IMR-90 (cell line): ENCODE data around the gene DENND1C. TPM values are rescaled to one million over a fixed set of nuclear protein-coding genes. Genes with fewer than 3 reads are reported as not detected.

ENCODE experiments used
- ATAC-seq: fragments of 200-7000 bp; cut with Tn5 transposase; 2 replicates; pipeline ENCODE4 v1.9.1; 2020; ENCODE audit warnings: low read depth, mild to moderate bottlenecking, moderate library complexity
- BruUV-seq: library from RNA; stranded (reverse); fragments of 400-500 nt; replicated peaks from 2 replicates; lab custom pipeline; 2021; lab: Mats Ljungman, UMichigan
- CTCF ChIA-PET: fragments of 300-600 bp; formaldehyde crosslinking; extraction: SDS; loops from one replicate; lab custom pipeline; 2021; ENCODE audit warnings: antibody characterized with exemption; lab: Yijun Ruan, JAX
- POLR2A ChIA-PET: fragments of 300-600 bp; sonication (Branson Sonifier 250); formaldehyde crosslinking; loops from one replicate; lab custom pipeline; 2022; ENCODE audit warnings: antibody characterized with exemption; ENCODE audit not compliant: unreplicated experiment; lab: Charles Lee
- DNase-seq: peaks from one replicate; pipeline ENCODE4 v3.0.0; 2013
- H2AFZ ChIP-seq: replicated peaks from 2 replicates; pipeline ENCODE3; 2013; ENCODE audit warnings: low read length, mild to moderate bottlenecking; ENCODE audit not compliant: poor library complexity
- H2AK5ac ChIP-seq: 2 replicates; pipeline ENCODE4 v1.6.1; 2013; ENCODE audit warnings: low read depth, low read length, inconsistent platforms
- H2AK9ac ChIP-seq: replicated peaks from 2 replicates; pipeline ENCODE3; 2013; ENCODE audit warnings: mild to moderate bottlenecking, low read depth, low read length, moderate library complexity; ENCODE audit not compliant: poor library complexity
- H2BK120ac ChIP-seq: 2 replicates; pipeline ENCODE4 v1.6.1; 2013; ENCODE audit warnings: low read depth, low read length, inconsistent platforms
- H2BK15ac ChIP-seq: 3 replicates; pipeline ENCODE4 v1.6.1; 2013; ENCODE audit warnings: low read depth, low read length, inconsistent platforms
- H2BK20ac ChIP-seq: 2 replicates; pipeline ENCODE4 v1.6.1; 2013; ENCODE audit warnings: low read depth, mild to moderate bottlenecking, inconsistent platforms, low read length, moderate library complexity
- H2BK5ac ChIP-seq: 2 replicates; pipeline ENCODE4 v1.6.1; 2013; ENCODE audit warnings: mild to moderate bottlenecking, low read depth, low read length, inconsistent platforms; ENCODE audit not compliant: poor library complexity, severe bottlenecking
- H3K14ac ChIP-seq: replicated peaks from 2 replicates; pipeline ENCODE4 v1.6.1; 2013; ENCODE audit warnings: low read depth, low read length, inconsistent platforms
- H3K18ac ChIP-seq: 2 replicates; pipeline ENCODE4 v1.6.1; 2013; ENCODE audit warnings: low read depth, low read length, control low read depth
- H3K23ac ChIP-seq: 2 replicates; pipeline ENCODE4 v1.6.1; 2013; ENCODE audit warnings: low read depth, low read length, inconsistent platforms
- H3K27ac ChIP-seq: 2 replicates; pipeline ENCODE4 v1.5.1; 2013; ENCODE audit warnings: mild to moderate bottlenecking, control low read depth, low read length; ENCODE audit not compliant: insufficient read depth
- H3K27me3 ChIP-seq: 2 replicates; pipeline ENCODE4 v1.6.1; 2013; ENCODE audit warnings: low read length; ENCODE audit not compliant: control insufficient read depth, insufficient read depth
- H3K36me3 ChIP-seq: 2 replicates; pipeline ENCODE4 v1.6.1; 2013; ENCODE audit warnings: low read length, mixed read lengths; ENCODE audit not compliant: control insufficient read depth, insufficient read depth
- H3K4ac ChIP-seq: 2 replicates; pipeline ENCODE4 v1.6.1; 2013; ENCODE audit warnings: low read depth, low read length, inconsistent platforms
- H3K4me1 ChIP-seq: 2 replicates; pipeline ENCODE4 v1.6.1; 2013; ENCODE audit warnings: low read length, mixed read lengths; ENCODE audit not compliant: control insufficient read depth, insufficient read depth
- H3K4me2 ChIP-seq: 2 replicates; pipeline ENCODE4 v1.6.1; 2013; ENCODE audit warnings: low read depth, mild to moderate bottlenecking, control low read depth, low read length, moderate library complexity
- H3K4me3 ChIP-seq: 2 replicates; pipeline ENCODE4 v1.5.1; 2013; ENCODE audit warnings: low read depth, mild to moderate bottlenecking, control low read depth, low read length, moderate library complexity; ENCODE audit not compliant: insufficient read depth
- H3K56ac ChIP-seq: 2 replicates; pipeline ENCODE4 v1.6.1; 2013; ENCODE audit warnings: low read length, inconsistent platforms; ENCODE audit not compliant: insufficient read depth; ENCODE audit errors: extremely low read depth
- H3K79me1 ChIP-seq, 2 experiments: 2 replicates each; pipeline ENCODE4 v1.6.1; 2013; ENCODE audit warnings: low read length in 2 of 2, inconsistent platforms in 1 of 2, low read depth in 1 of 2
- H3K9ac ChIP-seq: 2 replicates; pipeline ENCODE4 v1.6.1; 2013; ENCODE audit warnings: low read depth, low read length, control low read depth
- H3K9me1 ChIP-seq: 2 replicates; pipeline ENCODE4 v1.6.1; 2013; ENCODE audit warnings: low read length, inconsistent platforms; ENCODE audit not compliant: insufficient read depth
- H3K9me3 ChIP-seq: 2 replicates; pipeline ENCODE4 v1.6.1; 2013; ENCODE audit warnings: low read length; ENCODE audit not compliant: control insufficient read depth, insufficient read depth
- H4K20me1 ChIP-seq: 2 replicates; pipeline ENCODE4 v1.6.1; 2013; ENCODE audit warnings: low read length, inconsistent platforms; ENCODE audit not compliant: insufficient read depth
- H4K5ac ChIP-seq: 2 replicates; pipeline ENCODE4 v1.6.1; 2013; ENCODE audit warnings: mild to moderate bottlenecking, low read depth, low read length, control low read depth
- H4K8ac ChIP-seq, 2 experiments: 2 replicates each; pipeline ENCODE4 v1.6.1; 2013; ENCODE audit warnings: low read depth in 2 of 2, low read length in 2 of 2, control low read depth in 1 of 2, inconsistent platforms in 1 of 2
- H4K91ac ChIP-seq: 2 replicates; pipeline ENCODE4 v1.6.1; 2013; ENCODE audit warnings: low read depth, low read length, inconsistent platforms; ENCODE audit not compliant: insufficient read depth
- BHLHE40 ChIP-seq: fragments of 150-350 bp; IDR thresholded peaks from 2 replicates; pipeline ENCODE4 v1.6.1; 2016; ENCODE audit warnings: mild to moderate bottlenecking, low read depth, low read length
- CHD1 ChIP-seq: IDR thresholded peaks from 2 replicates; pipeline ENCODE4 v1.6.1; 2012; ENCODE audit warnings: low read depth, low read length, improper control_type of control experiment
- CTCF ChIP-seq: conservative IDR thresholded peaks from 2 replicates; pipeline ENCODE4 v1.5.1; 2012; ENCODE audit warnings: mild to moderate bottlenecking, low read depth, low read length, improper control_type of control experiment
- ELK1 ChIP-seq: fragments of 150-350 bp; IDR thresholded peaks from 2 replicates; pipeline ENCODE4 v1.6.1; 2016; ENCODE audit warnings: low read depth, mild to moderate bottlenecking, low read length, moderate library complexity, borderline replicate concordance
- FOS ChIP-seq: fragments of 150-350 bp; IDR thresholded peaks from 2 replicates; pipeline ENCODE4 v1.6.1; 2016; ENCODE audit warnings: low read depth, low read length
- MAFK ChIP-seq: IDR thresholded peaks from 2 replicates; pipeline ENCODE4 v1.6.1; 2012; ENCODE audit warnings: low read depth, low read length, improper control_type of control experiment
- MAZ ChIP-seq: IDR thresholded peaks from 2 replicates; pipeline ENCODE4 v1.6.1; 2012; ENCODE audit warnings: low read depth, mild to moderate bottlenecking, low read length, improper control_type of control experiment, moderate library complexity, borderline replicate concordance
- MXI1 ChIP-seq: IDR thresholded peaks from 2 replicates; pipeline ENCODE4 v1.6.1; 2012; ENCODE audit warnings: low read depth, mild to moderate bottlenecking, low read length, moderate library complexity, borderline replicate concordance
- NFE2L2 ChIP-seq: fragments of 150-350 bp; IDR thresholded peaks from 2 replicates; pipeline ENCODE4 v1.6.1; 2016; ENCODE audit warnings: low read depth, mild to moderate bottlenecking, low read length
- POLR2A ChIP-seq: IDR thresholded peaks from 2 replicates; pipeline ENCODE4 v1.6.1; 2012; ENCODE audit warnings: mild to moderate bottlenecking, low read depth, low read length
- SMC3 ChIP-seq: fragments of 150-350 bp; IDR thresholded peaks from 2 replicates; pipeline ENCODE4 v1.6.1; 2016; ENCODE audit warnings: low read depth, mild to moderate bottlenecking, antibody characterized with exemption, low read length, moderate library complexity
- WGBS, 2 experiments: methylation state at CpG; one replicate each; pipeline versions ENCODE4 v1.1.5 to v1.1.7; 2013; ENCODE audit warnings: missing lambda C conversion rate in 2 of 2; ENCODE audit not compliant: insufficient read length in 1 of 2; ENCODE audit errors: extremely low coverage in 2 of 2; 5-methylcytosine and 5-hydroxymethylcytosine counted together
- dilution Hi-C: fragments of 300-500 bp; cut with HindIII; formaldehyde crosslinking; loops from one replicate; pipeline ENCODE4 v1.14.3; 2018; ENCODE audit warnings: low sequenced_read_pairs; ENCODE audit not compliant: unreplicated experiment
- in situ Hi-C: fragments of 300-500 bp; cut with MboI; formaldehyde crosslinking; loops from 3 replicates; pipeline ENCODE4 v1.14.3; 2019; ENCODE audit warnings: low sequenced_read_pairs, inconsistent platforms, mixed read lengths
- intact Hi-C: fragments of 100-400 bp; cut with micrococcal nuclease; formaldehyde crosslinking; loops from 2 replicates; pipeline ENCODE4 v1.10.0; 2022
- polyA plus RNA-seq, 3 experiments: library from polyadenylated mRNA; depleted of rRNA; stranded (reverse); fragments of >200 nt; gene quantifications; 2 replicates each; pipeline ENCODE4 v1.2.3, GENCODE V29; 2012; ENCODE audit warnings: low replicate concordance in 1 of 3
- total RNA-seq: library from RNA; depleted of rRNA; stranded (reverse); fragments of >200 nt; gene quantifications from 2 replicates; pipeline ENCODE4 v1.2.3, GENCODE V29; 2012

Gene DENND1C
- total and polyA plus RNA-seq, 2 of the 4 experiments (the other 2 are of a cell fraction), result not detected

DNA sequence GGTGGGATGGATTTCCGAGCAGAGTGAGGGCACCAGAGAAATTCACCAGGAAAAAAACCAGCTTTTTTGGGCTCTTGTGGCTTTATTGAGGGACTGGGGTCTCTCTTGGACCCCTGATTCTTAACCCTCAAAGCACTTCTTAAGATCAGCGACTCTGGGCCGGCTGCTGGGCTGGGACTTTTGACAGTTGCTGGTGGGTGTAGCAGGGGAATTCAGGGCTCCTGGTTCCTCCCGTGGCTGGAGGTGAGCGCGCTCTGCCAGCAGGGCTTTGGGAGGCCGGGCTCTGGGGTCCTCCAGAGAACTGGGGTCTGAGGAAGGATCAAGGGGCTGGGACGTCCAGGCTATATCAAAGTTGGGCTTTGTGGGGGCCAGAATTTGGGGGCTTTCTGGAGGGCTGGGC, 14.2 kb downstream of the DENND1C start:
- Histone ChIP-seq H2BK20ac (no peak overlapping the region), H3K18ac (no peak overlapping the region), H3K9me1 (no peaks in the 10 kb centered on the region), H2BK120ac (no peak overlapping the region), H4K5ac (no peak overlapping the region), H4K91ac (no peak overlapping the region), H3K9me3 (no peaks in the 10 kb centered on the region), H2AK9ac (no peak overlapping the region), H3K27ac (no peak overlapping the region), H3K79me1 (no peaks in the 10 kb centered on the region), H2BK15ac (no peak overlapping the region), H3K4me3 (no peak overlapping the region), H3K4me2 (no peak overlapping the region), H3K14ac (no peak overlapping the region), H2AFZ (no peak overlapping the region), H3K36me3 (no peaks in the 10 kb centered on the region), H3K9ac (no peak overlapping the region), H3K56ac (no peak overlapping the region), H2BK5ac (no peak overlapping the region), H3K23ac (no peak overlapping the region), H3K4me1 (no peaks in the 10 kb centered on the region), H3K4ac (no peak overlapping the region), H3K27me3 (peaks cover 29% of the 10 kb centered on the region), H4K20me1 (no peaks in the 10 kb centered on the region), H4K8ac (no peak overlapping the region), H2AK5ac (no peak overlapping the region)
- intact Hi-C loops (no loop called here), dilution Hi-C loops (no loop called here), in situ Hi-C loops (no loop called here)
- 20% methylated on average over 2 of the region's 8 CpGs; no CpG with 5 or more reads in 1 of the 2 experiments for WGBS, 2 experiments
- ChIA-PET CTCF (no interaction called here), POLR2A (no interaction called here)
- no peak for TF ChIP-seq CHD1
- no peak for TF ChIP-seq SMC3
- no peak for TF ChIP-seq POLR2A
- TF ChIP-seq FOS, result no peak
- no peak for TF ChIP-seq NFE2L2
- no peak for TF ChIP-seq MAFK
- no peak for TF ChIP-seq ELK1
- no peak for TF ChIP-seq MAZ
- no peak for TF ChIP-seq BHLHE40
- TF ChIP-seq CTCF, result no peak
- no peak for TF ChIP-seq MXI1
- no TSS peak for BruUV-seq
- DNase-seq (no peak), ATAC-seq (no peak)
